ENCODE data around the gene SCAMP2.

Gene SCAMP2

GRCh38 chr15:74882528-74882927 is 9.4 kb upstream of the SCAMP2 start:
- Histone ChIP-seq H3K9ac (ENCODE audit: low read depth in 1 of 2, low read length in 2 of 2) (no peak overlapping the region), H3K27ac (ENCODE audit: low read depth, low read length) (no peak overlapping the region), H3K27me3 (ENCODE audit: control insufficient read depth in 1 of 2, insufficient read depth in 2 of 2, low read length in 2 of 2) (no peaks in the 10 kb centered on the region), H3K36me3 (ENCODE audit: control insufficient read depth in 1 of 2, insufficient read depth in 2 of 2, low read length in 2 of 2) (no peaks in the 10 kb centered on the region), H3K4me1 (ENCODE audit: control insufficient read depth in 1 of 2, insufficient read depth in 2 of 2, low read length in 2 of 2) (no peaks in the 10 kb centered on the region), H3K9me3 (ENCODE audit: control insufficient read depth in 1 of 2, low read length in 2 of 2) (peaks cover 0 to 6% of the 10 kb centered on the region in 2 donors), H3K4me3 (ENCODE audit: low read depth in 1 of 2, low read length in 2 of 2) (no peak overlapping the region)

GRCh38 chr15:74878273-74878672 is 5.1 kb upstream of the SCAMP2 start:
- no peak overlapping the region for H3K4me3 ChIP-seq (ENCODE audit: low read depth in 1 of 2, low read length in 2 of 2)
- peaks cover 0 to 6% of the 10 kb centered on the region in 2 donors for H3K4me1 ChIP-seq (ENCODE audit: control insufficient read depth in 1 of 2, insufficient read depth in 2 of 2, low read length in 2 of 2)
- no peaks in the 10 kb centered on the region for H3K27me3 ChIP-seq (ENCODE audit: control insufficient read depth in 1 of 2, insufficient read depth in 2 of 2, low read length in 2 of 2)
- H3K9me3 ChIP-seq (ENCODE audit: control insufficient read depth in 1 of 2, low read length in 2 of 2): peaks cover 0 to 6% of the 10 kb centered on the region in 2 donors
- H3K27ac ChIP-seq (ENCODE audit: low read depth, low read length): no peak overlapping the region
- H3K36me3 ChIP-seq (ENCODE audit: control insufficient read depth in 1 of 2, insufficient read depth in 2 of 2, low read length in 2 of 2): no peaks in the 10 kb centered on the region
- H3K9ac ChIP-seq (ENCODE audit: low read depth in 1 of 2, low read length in 2 of 2): no peak overlapping the region

GRCh38 chr15:74873756-74874424 is 725 bp upstream of the SCAMP2 start:
- Histone ChIP-seq H3K27ac (ENCODE audit: low read depth, low read length) (no peak overlapping the region), H3K36me3 (ENCODE audit: control insufficient read depth in 1 of 2, insufficient read depth in 2 of 2, low read length in 2 of 2) (no peaks in the 10 kb centered on the region), H3K9me3 (ENCODE audit: control insufficient read depth in 1 of 2, low read length in 2 of 2) (no peaks in the 10 kb centered on the region), H3K4me1 (ENCODE audit: control insufficient read depth in 1 of 2, insufficient read depth in 2 of 2, low read length in 2 of 2) (peaks cover 27 to 44% of the 10 kb centered on the region in 2 donors), H3K27me3 (ENCODE audit: control insufficient read depth in 1 of 2, insufficient read depth in 2 of 2, low read length in 2 of 2) (no peaks in the 10 kb centered on the region), H3K9ac (ENCODE audit: low read depth in 1 of 2, low read length in 2 of 2) (peak overlapping the region; percentile 81 to 92), H3K4me3 (ENCODE audit: low read depth in 1 of 2, low read length in 2 of 2) (peak overlapping the region; percentile 92 to 97)

- H3K36me3 ChIP-seq (ENCODE audit: control insufficient read depth in 1 of 2, insufficient read depth in 2 of 2, low read length in 2 of 2): no peaks in the 10 kb centered on the region
- H3K27me3 ChIP-seq (ENCODE audit: control insufficient read depth in 1 of 2, insufficient read depth in 2 of 2, low read length in 2 of 2): no peaks in the 10 kb centered on the region
- H3K9ac ChIP-seq (ENCODE audit: low read depth in 1 of 2, low read length in 2 of 2): peak overlapping the region; percentile 81 to 92
- peak overlapping the region; percentile 94 for H3K27ac ChIP-seq (ENCODE audit: low read depth, low read length)
- H3K4me3 ChIP-seq (ENCODE audit: low read depth in 1 of 2, low read length in 2 of 2): peak overlapping the region; percentile 92 to 97
- no peaks in the 10 kb centered on the region for H3K9me3 ChIP-seq (ENCODE audit: control insufficient read depth in 1 of 2, low read length in 2 of 2)
- H3K4me1 ChIP-seq (ENCODE audit: control insufficient read depth in 1 of 2, insufficient read depth in 2 of 2, low read length in 2 of 2): peaks cover 39 to 56% of the 10 kb centered on the region in 2 donors
Observed at GRCh38 chr15:74872702-74873035, 496 bp downstream of the SCAMP2 start.

GRCh38 chr15:74870436-74871215 is 2.5 kb downstream of the SCAMP2 start:
- Histone ChIP-seq H3K4me1 (ENCODE audit: control insufficient read depth in 1 of 2, insufficient read depth in 2 of 2, low read length in 2 of 2) (peaks cover 54 to 76% of the 10 kb centered on the region in 2 donors), H3K4me3 (ENCODE audit: low read depth in 1 of 2, low read length in 2 of 2) (peak overlapping the region; percentile 54 to 60), H3K27ac (ENCODE audit: low read depth, low read length) (peak overlapping the region; percentile 84), H3K9ac (ENCODE audit: low read depth in 1 of 2, low read length in 2 of 2) (peak overlapping the region; percentile 57 to 61), H3K36me3 (ENCODE audit: control insufficient read depth in 1 of 2, insufficient read depth in 2 of 2, low read length in 2 of 2) (no peaks in the 10 kb centered on the region), H3K27me3 (ENCODE audit: control insufficient read depth in 1 of 2, insufficient read depth in 2 of 2, low read length in 2 of 2) (no peaks in the 10 kb centered on the region), H3K9me3 (ENCODE audit: control insufficient read depth in 1 of 2, low read length in 2 of 2) (no peaks in the 10 kb centered on the region)

GRCh38 chr15:74869726-74870407 is 3.3 kb downstream of the SCAMP2 start:
- Histone ChIP-seq H3K27me3 (ENCODE audit: control insufficient read depth in 1 of 2, insufficient read depth in 2 of 2, low read length in 2 of 2) (no peaks in the 10 kb centered on the region), H3K9me3 (ENCODE audit: control insufficient read depth in 1 of 2, low read length in 2 of 2) (no peaks in the 10 kb centered on the region), H3K36me3 (ENCODE audit: control insufficient read depth in 1 of 2, insufficient read depth in 2 of 2, low read length in 2 of 2) (no peaks in the 10 kb centered on the region), H3K9ac (ENCODE audit: low read depth in 1 of 2, low read length in 2 of 2) (peak overlapping the region; percentile 57 to 61), H3K4me3 (ENCODE audit: low read depth in 1 of 2, low read length in 2 of 2) (peak overlapping the region; percentile 54 to 60), H3K4me1 (ENCODE audit: control insufficient read depth in 1 of 2, insufficient read depth in 2 of 2, low read length in 2 of 2) (peaks cover 58 to 80% of the 10 kb centered on the region in 2 donors), H3K27ac (ENCODE audit: low read depth, low read length) (peak overlapping the region; percentile 84)

GRCh38 chr15:74869372-74869725 is 3.8 kb downstream of the SCAMP2 start:
- Histone ChIP-seq H3K27me3 (ENCODE audit: control insufficient read depth in 1 of 2, insufficient read depth in 2 of 2, low read length in 2 of 2) (no peaks in the 10 kb centered on the region), H3K36me3 (ENCODE audit: control insufficient read depth in 1 of 2, insufficient read depth in 2 of 2, low read length in 2 of 2) (no peaks in the 10 kb centered on the region), H3K4me3 (ENCODE audit: low read depth in 1 of 2, low read length in 2 of 2) (peak overlapping the region; percentile 54 to 60), H3K9me3 (ENCODE audit: control insufficient read depth in 1 of 2, low read length in 2 of 2) (no peaks in the 10 kb centered on the region), H3K9ac (ENCODE audit: low read depth in 1 of 2, low read length in 2 of 2) (peak overlapping the region; percentile 57 to 61), H3K27ac (ENCODE audit: low read depth, low read length) (peak overlapping the region; percentile 84), H3K4me1 (ENCODE audit: control insufficient read depth in 1 of 2, insufficient read depth in 2 of 2, low read length in 2 of 2) (peaks cover 61 to 84% of the 10 kb centered on the region in 2 donors)

- Histone ChIP-seq H3K4me1 (ENCODE audit: control insufficient read depth in 1 of 2, insufficient read depth in 2 of 2, low read length in 2 of 2) (peaks cover 62 to 86% of the 10 kb centered on the region in 2 donors), H3K9me3 (ENCODE audit: control insufficient read depth in 1 of 2, low read length in 2 of 2) (no peaks in the 10 kb centered on the region), H3K27ac (ENCODE audit: low read depth, low read length) (peak overlapping the region; percentile 53), H3K36me3 (ENCODE audit: control insufficient read depth in 1 of 2, insufficient read depth in 2 of 2, low read length in 2 of 2) (peaks cover 0 to 3% of the 10 kb centered on the region in 2 donors), H3K4me3 (ENCODE audit: low read depth in 1 of 2, low read length in 2 of 2) (peak overlapping the region in 1 of 2 donors; percentile 38), H3K27me3 (ENCODE audit: control insufficient read depth in 1 of 2, insufficient read depth in 2 of 2, low read length in 2 of 2) (no peaks in the 10 kb centered on the region), H3K9ac (ENCODE audit: low read depth in 1 of 2, low read length in 2 of 2) (peak overlapping the region in 1 of 2 donors; percentile 16)
Observed at GRCh38 chr15:74868059-74868458, 5.1 kb downstream of the SCAMP2 start.

- H3K4me1 ChIP-seq (ENCODE audit: control insufficient read depth in 1 of 2, insufficient read depth in 2 of 2, low read length in 2 of 2): peaks cover 62 to 84% of the 10 kb centered on the region in 2 donors
- peak overlapping the region; percentile 53 for H3K27ac ChIP-seq (ENCODE audit: low read depth, low read length)
- H3K4me3 ChIP-seq (ENCODE audit: low read depth in 1 of 2, low read length in 2 of 2): peak overlapping the region; percentile 38 to 43
- H3K36me3 ChIP-seq (ENCODE audit: control insufficient read depth in 1 of 2, insufficient read depth in 2 of 2, low read length in 2 of 2): peaks cover 0 to 3% of the 10 kb centered on the region in 2 donors
- no peak overlapping the region for H3K9ac ChIP-seq (ENCODE audit: low read depth in 1 of 2, low read length in 2 of 2)
- no peaks in the 10 kb centered on the region for H3K9me3 ChIP-seq (ENCODE audit: control insufficient read depth in 1 of 2, low read length in 2 of 2)
- H3K27me3 ChIP-seq (ENCODE audit: control insufficient read depth in 1 of 2, insufficient read depth in 2 of 2, low read length in 2 of 2): no peaks in the 10 kb centered on the region
Observed at GRCh38 chr15:74867466-74868038, 5.6 kb downstream of the SCAMP2 start.

All from duodenal mucosa (tissue), 2 donors.